ENCODE data around the gene SCAF1. TPM values are rescaled to one million over a fixed set of nuclear protein-coding genes. Genes with fewer than 3 reads are reported as not detected.

SCAF1 gene
- total RNA-seq, 1 donor from 2014 or later: 59.4 TPM

DNA sequence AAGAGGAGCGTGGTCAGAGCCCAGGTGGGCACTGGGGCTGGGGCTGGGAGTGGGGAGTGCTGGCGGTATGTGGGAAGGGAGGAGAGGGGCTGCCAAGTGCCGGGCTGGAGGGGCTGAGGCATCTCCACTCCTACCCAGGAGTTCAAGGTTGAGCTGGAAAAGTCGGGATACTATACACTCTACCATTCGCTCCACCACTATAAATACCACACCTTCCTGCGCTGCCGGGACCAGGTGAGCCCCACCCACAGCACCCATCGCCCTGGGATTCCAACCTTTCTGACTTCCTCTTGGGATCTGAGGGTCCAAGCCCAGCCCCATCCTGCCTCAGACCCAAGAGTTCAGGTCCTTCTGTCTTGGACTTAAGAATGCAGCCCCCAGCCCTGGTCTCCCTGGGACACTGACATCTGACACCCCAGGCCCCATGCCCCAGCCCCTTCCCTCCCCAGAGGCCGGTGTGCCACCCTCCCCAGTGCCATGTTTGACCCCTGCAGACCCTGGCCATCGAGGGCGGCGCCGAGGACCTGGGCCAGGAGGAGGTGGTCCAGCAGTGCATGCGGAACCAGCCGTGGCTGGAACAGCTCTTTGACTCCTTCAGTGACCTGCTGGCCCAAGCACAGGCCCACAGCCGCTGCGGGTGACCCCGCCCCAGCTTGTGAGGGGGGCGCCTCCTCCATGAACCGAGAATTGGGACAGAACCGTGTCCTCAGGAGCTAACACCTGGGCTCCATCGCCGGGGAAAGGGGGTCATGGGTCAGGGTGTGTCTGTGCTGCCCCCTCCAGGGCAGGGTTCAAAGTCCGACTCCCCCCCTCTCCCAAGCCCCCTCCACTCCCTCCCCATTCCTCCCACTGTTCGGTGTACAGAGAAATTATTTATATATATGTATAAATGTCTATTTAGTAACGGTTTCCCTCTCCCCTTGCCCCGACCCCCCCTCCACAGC lies 16.8 kb upstream of the SCAF1 start:
- Histone ChIP-seq H3K27ac (no peak overlapping the region), H3K27me3 (ENCODE audit: low read depth) (no peaks in the 10 kb centered on the region), H3K4me3 (no peak overlapping the region), H3K9me3 (no peaks in the 10 kb centered on the region), H3K36me3 (peaks cover 43% of the 10 kb centered on the region), H3K4me1 (no peaks in the 10 kb centered on the region)
- TF ChIP-seq, protein P1, sequence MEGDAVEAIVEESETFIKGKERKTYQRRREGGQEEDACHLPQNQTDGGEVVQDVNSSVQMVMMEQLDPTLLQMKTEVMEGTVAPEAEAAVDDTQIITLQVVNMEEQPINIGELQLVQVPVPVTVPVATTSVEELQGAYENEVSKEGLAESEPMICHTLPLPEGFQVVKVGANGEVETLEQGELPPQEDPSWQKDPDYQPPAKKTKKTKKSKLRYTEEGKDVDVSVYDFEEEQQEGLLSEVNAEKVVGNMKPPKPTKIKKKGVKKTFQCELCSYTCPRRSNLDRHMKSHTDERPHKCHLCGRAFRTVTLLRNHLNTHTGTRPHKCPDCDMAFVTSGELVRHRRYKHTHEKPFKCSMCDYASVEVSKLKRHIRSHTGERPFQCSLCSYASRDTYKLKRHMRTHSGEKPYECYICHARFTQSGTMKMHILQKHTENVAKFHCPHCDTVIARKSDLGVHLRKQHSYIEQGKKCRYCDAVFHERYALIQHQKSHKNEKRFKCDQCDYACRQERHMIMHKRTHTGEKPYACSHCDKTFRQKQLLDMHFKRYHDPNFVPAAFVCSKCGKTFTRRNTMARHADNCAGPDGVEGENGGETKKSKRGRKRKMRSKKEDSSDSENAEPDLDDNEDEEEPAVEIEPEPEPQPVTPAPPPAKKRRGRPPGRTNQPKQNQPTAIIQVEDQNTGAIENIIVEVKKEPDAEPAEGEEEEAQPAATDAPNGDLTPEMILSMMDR (IDR thresholded peaks at IDR 0.05): no peak
- intact Hi-C loops (cut with DNase I): no loop called here
- DNase-seq (no peak), ATAC-seq (peak in 1 of 2 donors; percentile 22)

DNA sequence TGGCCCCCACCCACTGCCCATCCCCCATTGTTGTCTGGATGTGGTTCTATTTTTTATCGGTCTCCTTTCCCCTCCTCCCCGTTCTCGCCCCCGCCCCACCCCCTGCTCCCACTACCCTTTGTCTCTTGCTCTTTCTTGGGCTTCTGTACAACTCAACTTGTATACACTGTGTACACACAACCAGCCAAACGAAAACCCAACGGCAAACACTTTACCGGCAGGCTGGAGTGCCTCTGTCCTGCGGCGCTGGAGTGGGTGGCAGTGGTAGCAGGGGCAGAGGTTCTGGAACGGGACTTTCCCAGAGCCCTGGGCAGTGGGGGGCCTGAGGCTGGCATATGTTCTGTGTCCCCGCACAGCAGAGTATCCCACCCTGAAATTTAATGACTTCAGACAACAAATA lies 15.8 kb upstream of the SCAF1 start:
- peaks cover 39% of the 10 kb centered on the region for H3K36me3 ChIP-seq
- intact Hi-C loops (cut with DNase I): no loop called here
- peak; percentile 80 to 91 for ATAC-seq
- no peaks in the 10 kb centered on the region for H3K27me3 ChIP-seq (ENCODE audit: low read depth)
- H3K9me3 ChIP-seq: no peaks in the 10 kb centered on the region
- TF ChIP-seq, protein P1 (IDR thresholded peaks at IDR 0.05): no peak
- peaks cover 6% of the 10 kb centered on the region for H3K4me1 ChIP-seq
- no peak for DNase-seq
- H3K4me3 ChIP-seq: no peak overlapping the region
- no peak overlapping the region for H3K27ac ChIP-seq

DNA sequence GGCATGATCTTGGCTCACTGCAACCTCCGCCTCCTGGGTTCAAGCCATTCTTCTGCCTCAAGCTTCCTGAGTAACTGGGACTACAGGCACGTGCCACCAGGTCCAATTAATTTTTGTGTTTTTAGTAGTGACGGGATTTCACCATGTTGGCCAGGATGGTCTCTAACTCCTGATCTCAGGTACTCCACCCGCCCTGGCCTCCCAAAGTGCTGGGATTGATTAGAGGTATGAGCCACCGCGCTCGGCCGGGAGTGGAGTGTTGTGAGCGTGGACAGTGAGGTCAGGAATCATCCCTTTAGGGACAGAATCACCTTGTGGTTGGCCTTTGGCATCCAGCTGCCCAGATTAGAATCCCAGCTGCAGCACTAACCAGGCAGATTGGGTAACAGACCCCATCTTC lies 12.3 kb upstream of the SCAF1 start:
- Histone ChIP-seq H3K9me3 (no peaks in the 10 kb centered on the region), H3K27ac (no peak overlapping the region), H3K27me3 (ENCODE audit: low read depth) (no peaks in the 10 kb centered on the region), H3K4me3 (no peak overlapping the region), H3K4me1 (peaks cover 6% of the 10 kb centered on the region), H3K36me3 (peaks cover 23% of the 10 kb centered on the region)
- ATAC-seq (no peak), DNase-seq (no peak)
- TF ChIP-seq, protein P1 (IDR thresholded peaks at IDR 0.05): no peak
- intact Hi-C loops (cut with DNase I): no loop called here

DNA sequence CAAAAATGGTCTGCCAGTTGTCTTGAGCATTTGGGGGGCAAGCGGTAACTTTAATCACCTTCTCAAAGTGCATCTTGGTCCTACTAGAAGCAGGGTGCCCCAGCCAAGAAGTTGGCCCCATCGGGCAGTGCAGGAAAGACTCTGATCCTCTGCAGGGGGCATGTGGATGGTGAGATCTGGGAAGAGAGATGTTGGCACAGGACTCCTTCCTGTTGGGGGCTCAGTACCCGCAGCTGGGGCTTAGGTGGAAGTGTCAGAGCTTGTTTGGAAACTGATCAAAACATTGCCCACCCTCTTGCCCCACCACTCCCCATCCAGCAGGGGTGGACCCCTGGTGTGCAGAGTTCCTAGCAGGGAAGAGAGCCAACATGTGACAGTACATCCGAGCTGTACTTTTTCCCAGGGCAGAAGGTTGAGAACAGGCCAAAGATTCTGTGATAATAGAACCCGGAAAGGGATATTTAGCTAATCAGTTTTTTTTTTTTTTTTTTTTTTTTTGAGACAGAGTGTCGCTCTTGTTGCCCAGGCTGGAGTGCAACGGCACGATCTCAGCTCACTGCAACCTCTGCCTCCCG lies 10.9 kb upstream of the SCAF1 start:
- DNase-seq (no peak), ATAC-seq (no peak)
- TF ChIP-seq, protein P1 (IDR thresholded peaks at IDR 0.05): no peak
- Histone ChIP-seq H3K27ac (peak overlapping the region; percentile 68), H3K27me3 (ENCODE audit: low read depth) (no peaks in the 10 kb centered on the region), H3K4me1 (peaks cover 17% of the 10 kb centered on the region), H3K4me3 (no peak overlapping the region), H3K36me3 (peaks cover 24% of the 10 kb centered on the region), H3K9me3 (no peaks in the 10 kb centered on the region)
- intact Hi-C loops (cut with DNase I): no loop called here

DNA sequence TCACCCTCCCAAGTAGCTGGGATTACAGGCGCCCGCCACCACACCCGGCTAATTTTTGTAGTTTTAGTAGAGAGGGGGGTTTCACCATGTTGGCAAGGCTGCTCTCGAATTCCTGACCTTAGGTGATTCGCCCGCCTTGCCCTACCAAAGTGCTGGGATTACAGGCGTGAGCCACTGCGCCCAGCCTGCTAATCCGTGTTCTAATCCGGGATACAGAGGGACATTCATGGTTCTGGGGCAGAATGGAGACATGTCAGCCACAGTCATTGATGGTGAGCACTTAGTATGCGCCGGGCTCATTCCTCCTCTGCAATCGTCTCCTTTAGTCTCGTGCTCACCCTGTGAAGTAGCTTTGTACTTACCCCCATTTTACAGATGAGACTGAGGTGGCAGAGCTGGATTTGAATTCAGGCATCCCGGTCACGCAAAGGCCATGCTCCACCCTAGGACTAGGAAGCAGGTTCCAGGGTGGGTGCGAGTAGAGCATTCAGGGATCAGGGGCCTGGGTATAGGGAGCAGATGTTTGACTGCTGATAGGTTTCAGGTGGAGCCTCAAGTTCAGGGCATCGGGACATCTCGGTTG lies 10.3 kb upstream of the SCAF1 start:
- no peak for ATAC-seq
- no peak overlapping the region for H3K4me3 ChIP-seq
- peak overlapping the region; percentile 68 for H3K27ac ChIP-seq
- TF ChIP-seq, protein P1 (IDR thresholded peaks at IDR 0.05): no peak
- H3K4me1 ChIP-seq: peaks cover 23% of the 10 kb centered on the region
- H3K36me3 ChIP-seq: peaks cover 23% of the 10 kb centered on the region
- no peak for DNase-seq
- H3K9me3 ChIP-seq: no peaks in the 10 kb centered on the region
- intact Hi-C loops (cut with DNase I): no loop called here
- H3K27me3 ChIP-seq (ENCODE audit: low read depth): no peaks in the 10 kb centered on the region
